Amniotic epithelial cell (primary cell): ENCODE measurements around the gene STRA6.
"Not testable (repeated sequence)": the region's sequence is repeated elsewhere in the genome, so short reads cannot be mapped to it uniquely, and the experiment has no call there.

ENCODE experiments used
- DNase-seq: peaks from one replicate; pipeline ENCODE4 v3.0.0-alpha.2; 2010; ENCODE audit warnings: low read depth

STRA6 gene

GRCh38 chr15:74160390-74160789, 42.2 kb downstream of the STRA6 start:
- not testable (repeated sequence) for DNase-seq

DNA sequence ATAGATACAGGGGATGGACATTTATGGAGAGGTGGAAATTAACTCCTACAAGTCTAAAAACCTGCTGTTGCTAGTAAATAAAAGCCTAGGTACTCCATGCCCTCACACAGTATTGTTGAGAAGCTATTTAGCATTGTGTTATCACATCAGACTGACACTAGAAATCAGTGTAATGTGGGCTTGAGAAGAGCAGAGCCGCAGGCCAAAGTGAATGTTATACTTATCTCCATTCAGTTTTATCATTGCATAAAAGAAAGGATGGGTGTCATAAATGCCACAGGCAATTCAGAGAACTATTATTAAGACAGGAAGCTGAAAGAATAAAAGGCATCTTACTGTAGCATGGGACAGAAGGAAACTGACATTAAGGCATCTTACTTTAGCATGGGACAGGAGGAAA, 42.8 kb downstream of the STRA6 start:
- DNase-seq, result no peak

GRCh38 chr15:74158855-74159650, 43.5 kb downstream of the STRA6 start:
- no peak for DNase-seq

- DNase-seq, result no peak
These were observed 44.4 kb downstream of the STRA6 start for GRCh38 chr15:74157868-74158827.

GRCh38 chr15:74156678-74157411, 45.7 kb downstream of the STRA6 start:
- DNase-seq, result peak; percentile 51

GRCh38 chr15:74155766-74156417, 46.7 kb downstream of the STRA6 start:
- no peak for DNase-seq

DNA sequence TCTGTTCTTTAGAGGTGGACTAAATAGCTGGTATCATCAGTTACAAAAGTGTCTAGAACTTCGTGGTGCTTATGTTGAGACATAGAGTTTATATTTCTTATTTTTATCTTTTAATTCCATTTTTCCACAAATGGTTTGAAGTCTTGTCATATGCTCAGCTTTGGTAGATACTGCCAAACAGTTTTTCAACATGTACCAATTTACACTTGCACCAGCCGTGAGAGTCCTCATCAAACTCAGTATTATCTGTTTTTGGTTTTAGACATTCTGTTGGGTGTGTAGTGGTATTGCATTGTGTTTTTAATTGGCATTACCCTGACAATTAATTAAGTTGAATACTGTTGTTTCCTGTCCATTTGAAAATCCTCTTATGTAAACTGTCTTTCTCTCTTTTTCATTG, 55.5 kb downstream of the STRA6 start:
- no peak for DNase-seq

DNA sequence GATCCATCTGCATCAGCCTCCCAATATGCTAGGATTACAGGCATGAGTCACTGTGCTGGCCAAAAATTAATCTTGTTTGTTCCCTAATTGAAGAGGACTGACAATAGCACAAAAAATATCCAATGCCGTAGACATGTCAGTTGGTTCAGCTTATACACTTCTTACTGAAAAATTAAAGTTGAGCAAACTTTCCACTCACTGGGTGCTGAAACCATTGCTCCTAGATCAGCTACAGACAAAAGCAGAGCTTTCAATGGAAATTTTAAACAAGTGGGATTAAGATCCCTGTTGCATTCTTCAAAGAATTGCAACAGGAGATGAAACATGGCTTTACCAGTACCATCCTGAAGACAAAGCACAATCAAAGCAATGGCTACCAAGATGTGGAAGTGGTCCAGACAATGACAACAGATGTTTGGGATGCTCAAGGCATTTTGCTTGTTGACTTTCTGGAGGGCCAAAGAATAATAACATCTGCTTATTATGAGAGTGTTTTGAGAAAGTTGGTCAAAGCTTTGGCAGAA, 56.2 kb downstream of the STRA6 start:
- DNase-seq, result no peak

DNA sequence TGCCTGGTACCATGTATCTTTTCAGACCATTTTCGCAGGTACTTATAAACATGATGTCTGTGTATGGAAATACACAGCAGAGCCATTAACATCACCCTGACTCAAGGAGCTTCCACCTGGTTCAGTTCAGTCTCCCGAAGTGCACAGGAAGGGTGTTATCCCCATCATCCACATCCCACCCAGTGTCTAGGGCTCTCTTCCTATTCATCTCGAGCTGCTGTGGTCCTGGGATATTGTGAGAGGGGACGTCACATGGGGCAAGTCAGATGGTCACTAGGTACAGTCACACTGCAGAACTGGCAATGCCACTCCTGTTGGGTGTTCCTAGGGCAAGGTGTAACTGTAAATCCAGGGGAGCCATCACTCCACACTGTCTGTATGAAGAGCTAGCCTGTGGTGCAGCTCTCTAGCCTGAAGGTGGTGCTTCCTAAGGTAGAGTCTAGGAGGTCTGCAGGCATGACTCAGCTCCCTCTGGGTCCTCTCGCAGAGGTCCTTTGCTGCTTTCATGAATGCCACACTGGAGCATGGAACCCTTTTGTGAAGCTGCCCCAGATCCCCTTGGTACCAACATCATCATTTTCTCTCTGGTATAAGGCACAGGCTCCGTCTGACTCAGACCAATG, 58.3 kb downstream of the STRA6 start:
- no peak for DNase-seq

DNA sequence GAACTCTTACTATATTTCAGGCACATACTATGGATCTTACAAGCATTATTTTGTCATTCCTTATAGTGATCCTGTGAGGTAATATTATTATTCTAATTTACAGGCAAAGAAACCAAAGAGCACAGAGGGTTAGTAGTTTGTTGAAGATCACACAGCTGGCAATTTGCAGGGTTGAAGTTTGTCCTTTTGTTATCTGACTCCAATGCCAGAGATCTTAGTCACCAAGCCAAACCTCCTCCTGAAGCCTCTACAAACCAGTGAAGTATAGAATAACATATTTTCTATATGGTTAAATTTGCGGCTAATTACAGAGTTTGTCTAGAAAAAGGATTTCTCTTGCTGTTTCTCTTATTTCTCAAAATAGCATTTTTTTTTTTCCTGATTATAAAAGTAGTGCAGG, 61.0 kb downstream of the STRA6 start:
- DNase-seq, result no peak

- no peak for DNase-seq
These were observed 63.9 kb downstream of the STRA6 start for GRCh38 chr15:74138642-74139041.

- DNase-seq, result no peak
These were observed 65.1 kb downstream of the STRA6 start for GRCh38 chr15:74137537-74137894.

- DNase-seq, result no peak
These were observed 65.6 kb downstream of the STRA6 start for GRCh38 chr15:74136814-74137536.

- no peak for DNase-seq
These were observed 66.1 kb downstream of the STRA6 start for GRCh38 chr15:74136540-74136813.

DNA sequence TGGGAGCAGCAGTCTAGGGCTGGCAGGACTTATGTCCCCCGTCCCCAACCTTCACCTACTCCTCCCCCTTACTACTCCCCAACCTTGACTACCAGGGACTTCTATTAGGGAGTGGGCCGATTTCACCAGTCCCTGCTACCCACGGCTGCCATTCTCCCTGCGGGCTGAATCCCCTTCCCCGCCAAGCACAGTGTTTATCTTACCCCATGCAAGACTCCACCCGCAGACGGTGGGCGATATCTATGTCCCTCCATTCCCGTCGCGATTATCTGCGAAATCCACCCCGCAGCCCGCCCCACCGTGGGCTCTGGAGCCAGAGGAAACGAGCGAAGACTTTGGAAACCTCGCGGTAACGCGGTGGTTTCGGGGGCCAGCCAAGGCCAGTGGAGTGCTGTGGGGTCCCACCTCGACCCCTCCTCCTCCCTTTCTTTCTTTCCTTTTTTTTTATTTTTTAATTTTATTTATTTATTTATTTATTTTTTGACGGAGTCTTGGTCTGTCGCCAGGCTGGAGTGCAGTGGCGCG, 67.5 kb downstream of the STRA6 start:
- no peak for DNase-seq

GRCh38 chr15:74134387-74135027, 68.1 kb downstream of the STRA6 start:
- peak; percentile 43 for DNase-seq

DNA sequence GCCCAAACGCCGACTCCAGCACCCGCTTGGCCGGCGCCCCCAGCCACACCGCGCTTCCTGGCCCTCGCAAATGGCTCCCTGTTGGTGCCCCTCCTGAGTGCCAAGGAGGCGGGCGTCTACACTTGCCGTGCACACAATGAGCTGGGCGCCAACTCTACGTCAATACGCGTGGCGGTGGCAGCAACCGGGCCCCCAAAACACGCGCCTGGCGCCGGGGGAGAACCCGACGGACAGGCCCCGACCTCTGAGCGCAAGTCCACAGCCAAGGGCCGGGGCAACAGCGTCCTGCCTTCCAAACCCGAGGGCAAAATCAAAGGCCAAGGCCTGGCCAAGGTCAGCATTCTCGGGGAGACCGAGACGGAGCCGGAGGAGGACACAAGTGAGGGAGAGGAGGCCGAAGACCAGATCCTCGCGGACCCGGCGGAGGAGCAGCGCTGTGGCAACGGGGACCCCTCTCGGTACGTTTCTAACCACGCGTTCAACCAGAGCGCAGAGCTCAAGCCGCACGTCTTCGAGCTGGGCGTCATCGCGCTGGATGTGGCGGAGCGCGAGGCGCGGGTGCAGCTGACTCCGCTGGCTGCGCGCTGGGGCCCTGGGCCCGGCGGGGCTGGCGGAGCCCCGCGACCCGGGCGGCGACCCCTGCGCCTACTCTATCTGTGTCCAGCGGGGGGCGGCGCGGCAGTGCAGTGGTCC, 68.7 kb downstream of the STRA6 start:
- no peak for DNase-seq

DNA sequence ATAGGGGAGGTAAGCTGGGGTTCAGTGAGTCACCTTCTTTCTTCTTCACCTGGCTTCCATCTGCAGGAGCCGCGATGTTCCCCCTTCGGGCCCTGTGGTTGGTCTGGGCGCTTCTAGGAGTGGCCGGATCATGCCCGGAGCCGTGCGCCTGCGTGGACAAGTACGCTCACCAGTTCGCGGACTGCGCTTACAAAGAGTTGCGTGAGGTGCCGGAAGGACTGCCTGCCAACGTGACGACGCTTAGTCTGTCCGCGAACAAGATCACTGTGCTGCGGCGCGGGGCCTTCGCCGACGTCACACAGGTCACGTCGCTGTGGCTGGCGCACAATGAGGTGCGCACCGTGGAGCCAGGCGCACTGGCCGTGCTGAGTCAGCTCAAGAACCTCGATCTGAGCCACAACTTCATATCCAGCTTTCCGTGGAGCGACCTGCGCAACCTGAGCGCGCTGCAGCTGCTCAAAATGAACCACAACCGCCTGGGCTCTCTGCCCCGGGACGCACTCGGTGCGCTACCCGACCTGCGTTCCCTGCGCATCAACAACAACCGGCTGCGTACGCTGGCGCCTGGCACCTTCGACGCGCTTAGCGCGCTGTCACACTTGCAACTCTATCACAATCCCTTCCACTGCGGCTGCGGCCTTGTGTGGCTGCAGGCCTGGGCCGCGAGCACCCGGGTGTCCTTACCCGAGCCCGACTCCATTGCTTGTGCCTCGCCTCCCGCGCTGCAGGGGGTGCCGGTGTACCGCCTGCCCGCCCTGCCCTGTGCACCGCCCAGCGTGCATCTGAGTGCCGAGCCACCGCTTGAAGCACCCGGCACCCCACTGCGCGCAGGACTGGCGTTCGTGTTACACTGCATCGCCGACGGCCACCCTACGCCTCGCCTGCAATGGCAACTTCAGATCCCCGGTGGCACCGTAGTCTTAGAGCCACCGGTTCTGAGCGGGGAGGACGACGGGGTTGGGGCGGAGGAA, 69.6 kb downstream of the STRA6 start:
- DNase-seq, result no peak
